Measurements from ENCODE around the gene TMEM156.
"Not testable (repeated sequence)": the region's sequence is repeated elsewhere in the genome, so short reads cannot be mapped to it uniquely, and the experiment has no call there.

TMEM156 gene

GRCh38 chr4:38954727-38955126 lies 77.5 kb downstream of the TMEM156 start:
- no peak for DNase-seq

GRCh38 chr4:38952017-38952416 lies 80.2 kb downstream of the TMEM156 start:
- no peak for DNase-seq

GRCh38 chr4:38951598-38951997 lies 80.6 kb downstream of the TMEM156 start:
- no peak for DNase-seq

GRCh38 chr4:38950734-38951133 lies 81.5 kb downstream of the TMEM156 start:
- DNase-seq: no peak

GRCh38 chr4:38950159-38950558 lies 82.0 kb downstream of the TMEM156 start:
- no peak for DNase-seq

GRCh38 chr4:38949411-38950051 lies 82.7 kb downstream of the TMEM156 start:
- DNase-seq: no peak

- peak; percentile 9 for DNase-seq
These were observed 83.7 kb downstream of the TMEM156 start for GRCh38 chr4:38948551-38948950.

- no peak for DNase-seq
These were observed 85.3 kb downstream of the TMEM156 start for GRCh38 chr4:38946919-38947318.

- no peak for DNase-seq
These were observed 87.8 kb downstream of the TMEM156 start for GRCh38 chr4:38944440-38944839.

GRCh38 chr4:38943343-38943742 lies 88.9 kb downstream of the TMEM156 start:
- DNase-seq: peak; percentile 76

- not testable (repeated sequence) for DNase-seq
These were observed 90.3 kb downstream of the TMEM156 start for GRCh38 chr4:38941906-38942305.

- DNase-seq: no peak
These were observed 91.7 kb downstream of the TMEM156 start for GRCh38 chr4:38940476-38940875.

- DNase-seq: no peak
These were observed 93.0 kb downstream of the TMEM156 start for GRCh38 chr4:38939165-38939564.

- no peak for DNase-seq
These were observed 96.7 kb downstream of the TMEM156 start for GRCh38 chr4:38935391-38936073.

- no peak for DNase-seq
These were observed 101.1 kb downstream of the TMEM156 start for GRCh38 chr4:38931125-38931524.

- no peak for DNase-seq
These were observed 101.5 kb downstream of the TMEM156 start for GRCh38 chr4:38930707-38931106.

- DNase-seq: no peak
These were observed 102.0 kb downstream of the TMEM156 start for GRCh38 chr4:38930204-38930603.

- no peak for DNase-seq
These were observed 103.2 kb downstream of the TMEM156 start for GRCh38 chr4:38928974-38929373.

GRCh38 chr4:38928568-38928967 lies 103.6 kb downstream of the TMEM156 start:
- no peak for DNase-seq

- no peak for DNase-seq
These were observed 105.3 kb downstream of the TMEM156 start for GRCh38 chr4:38926896-38927295.

GRCh38 chr4:38925492-38926413 lies 106.5 kb downstream of the TMEM156 start:
- DNase-seq: no peak

GRCh38 chr4:38924353-38924752 lies 107.9 kb downstream of the TMEM156 start:
- no peak for DNase-seq

GRCh38 chr4:38923746-38924145 lies 108.5 kb downstream of the TMEM156 start:
- DNase-seq: no peak

- no peak for DNase-seq
These were observed 111.1 kb downstream of the TMEM156 start for GRCh38 chr4:38921151-38921550.

Data from NCI-H1694 (cell line).